Smooth muscle cell (in vitro differentiated cells): Measurements from ENCODE around the gene TMEM121. TPM values are rescaled to one million over a fixed set of nuclear protein-coding genes. Genes with fewer than 3 reads are reported as not detected.
"Not testable (repeated sequence)": the region's sequence is repeated elsewhere in the genome, so short reads cannot be mapped to it uniquely, and the experiment has no call there.

ENCODE experiments used
- DNase-seq: peaks from one replicate; lab custom pipeline; 2025; ENCODE audit not compliant: unreplicated experiment; lab: John Stamatoyannopoulos, UW
- H2AFZ ChIP-seq: fragments of 200-600 bp; sonication (generic); 2 replicates; pipeline ENCODE4 v1.6.0; 2016; ENCODE audit warnings: antibody characterized with exemption, low read depth, mild to moderate bottlenecking
- H3F3A ChIP-seq: fragments of 200-600 bp; sonication (generic); 2 replicates; pipeline ENCODE4 v1.6.0; 2017; ENCODE audit warnings: antibody characterized with exemption, low read depth
- H3K27ac ChIP-seq: fragments of 200-600 bp; sonication (generic); 2 replicates; pipeline ENCODE4 v1.5.1; 2016; ENCODE audit warnings: low read depth, mild to moderate bottlenecking
- H3K27me3 ChIP-seq: fragments of 200-600 bp; sonication (generic); 2 replicates; pipeline ENCODE4 v1.6.1; 2016; ENCODE audit warnings: low read depth, mild to moderate bottlenecking
- H3K36me3 ChIP-seq: fragments of 200-600 bp; sonication (generic); 2 replicates; pipeline ENCODE4 v1.5.1; 2016; ENCODE audit warnings: low read depth
- H3K4me1 ChIP-seq: fragments of 200-600 bp; sonication (generic); 2 replicates; pipeline ENCODE4 v1.5.1; 2016; ENCODE audit warnings: low read depth
- H3K4me2 ChIP-seq: fragments of 200-600 bp; sonication (generic); 2 replicates; pipeline ENCODE4 v1.6.0; 2016; ENCODE audit warnings: mild to moderate bottlenecking
- H3K4me3 ChIP-seq: fragments of 200-600 bp; sonication (generic); 2 replicates; pipeline ENCODE4 v1.5.1; 2016; ENCODE audit warnings: mild to moderate bottlenecking
- H3K79me2 ChIP-seq: fragments of 200-600 bp; sonication (generic); 2 replicates; pipeline ENCODE4 v1.6.0; 2016; ENCODE audit warnings: low read depth, mild to moderate bottlenecking
- H3K9ac ChIP-seq: fragments of 200-600 bp; sonication (generic); 2 replicates; pipeline ENCODE4 v1.6.0; 2016; ENCODE audit warnings: low read depth
- H3K9me3 ChIP-seq: fragments of 200-600 bp; sonication (generic); replicated peaks from 2 replicates; pipeline ENCODE4 v1.5.1; 2016; ENCODE audit warnings: low read depth
- H4K20me1 ChIP-seq: fragments of 200-600 bp; sonication (generic); 2 replicates; pipeline ENCODE4 v1.6.0; 2016; ENCODE audit warnings: low read depth
- CTCF ChIP-seq: fragments of 200-600 bp; sonication (generic); IDR thresholded peaks from 2 replicates; pipeline ENCODE4 v1.5.1; 2017; ENCODE audit warnings: borderline replicate concordance, mild to moderate bottlenecking, antibody characterized with exemption; ENCODE audit not compliant: insufficient read depth, poor library complexity, severe bottlenecking
- WGBS: methylation state at CpG from one replicate; pipeline ENCODE4 v1.1.7; 2016; ENCODE audit warnings: low lambda C conversion rate; 5-methylcytosine and 5-hydroxymethylcytosine counted together
- polyA plus RNA-seq: library from polyadenylated mRNA; unstranded; fragments of >200 nt; fragmentation: Nextera tagmentation; extraction: Ambion mirVana; gene quantifications from 2 replicates; pipeline ENCODE4 v1.2.1, GENCODE V29; 2016
- total RNA-seq: library from RNA; depleted of rRNA; stranded (reverse); fragments of >200 nt; gene quantifications from 2 replicates; pipeline ENCODE4 v1.2.3, GENCODE V29; 2014

The TMEM121 gene
- total and polyA plus RNA-seq, 2 experiments from 2014 or later = 2.6 to 12.1 TPM

- no peak overlapping the region for H3K9ac ChIP-seq
- H3K4me3 ChIP-seq = no peak overlapping the region
- no peaks in the 10 kb centered on the region for H3K79me2 ChIP-seq
- no peaks in the 10 kb centered on the region for H3K36me3 ChIP-seq
- H3F3A ChIP-seq = no peaks in the 10 kb centered on the region
- no peaks in the 10 kb centered on the region for H3K9me3 ChIP-seq
- DNase-seq = no peak
- H4K20me1 ChIP-seq = no peaks in the 10 kb centered on the region
- TF ChIP-seq CTCF = no peak
- WGBS = 100% methylated on average over 1 of the region's 1 CpG
- H2AFZ ChIP-seq = no peak overlapping the region
- H3K4me1 ChIP-seq = no peaks in the 10 kb centered on the region
- H3K27ac ChIP-seq = no peak overlapping the region
- H3K27me3 ChIP-seq = no peaks in the 10 kb centered on the region
- no peak overlapping the region for H3K4me2 ChIP-seq
Measured at GRCh38 chr14:105570482-105570881, 44.1 kb downstream of the TMEM121 start.

- not testable (repeated sequence) for H3K27ac ChIP-seq, H4K20me1 ChIP-seq, H3K4me1 ChIP-seq, H3K9me3 ChIP-seq, DNase-seq, H3K9ac ChIP-seq, H3K36me3 ChIP-seq, H3F3A ChIP-seq, H3K4me2 ChIP-seq, H3K27me3 ChIP-seq, H3K79me2 ChIP-seq, H2AFZ ChIP-seq, H3K4me3 ChIP-seq
- WGBS = 76% methylated on average over 21 of the region's 21 CpGs
Measured at GRCh38 chr14:105571181-105571951, 45.0 kb downstream of the TMEM121 start.

GRCh38 chr14:105572063-105572462 is 45.7 kb downstream of the TMEM121 start:
- not testable (repeated sequence) for H3K79me2 ChIP-seq, H3K4me2 ChIP-seq, H3K4me3 ChIP-seq, H3K36me3 ChIP-seq, H3K27me3 ChIP-seq, H4K20me1 ChIP-seq, H3F3A ChIP-seq, H3K9ac ChIP-seq, H3K9me3 ChIP-seq, H2AFZ ChIP-seq, DNase-seq, H3K27ac ChIP-seq, H3K4me1 ChIP-seq
- no CpG with 5 or more reads among the region's 15 CpGs for WGBS

- not testable (repeated sequence) for H3K79me2 ChIP-seq, H3K9me3 ChIP-seq, H3K4me3 ChIP-seq, H3K4me2 ChIP-seq, H3K27me3 ChIP-seq, H3K36me3 ChIP-seq, H3F3A ChIP-seq, H3K9ac ChIP-seq, H2AFZ ChIP-seq, H3K4me1 ChIP-seq, H3K27ac ChIP-seq, DNase-seq, H4K20me1 ChIP-seq
- WGBS = 77% methylated on average over 8 of the region's 15 CpGs
Measured at GRCh38 chr14:105573841-105574240, 47.5 kb downstream of the TMEM121 start.

- H3F3A ChIP-seq, H3K27me3 ChIP-seq, H3K4me3 ChIP-seq, H2AFZ ChIP-seq, H3K79me2 ChIP-seq, DNase-seq, H3K9ac ChIP-seq, H3K4me2 ChIP-seq, H3K27ac ChIP-seq, H3K4me1 ChIP-seq, H4K20me1 ChIP-seq, H3K9me3 ChIP-seq, H3K36me3 ChIP-seq: not testable (repeated sequence)
- no CpG with 5 or more reads among the region's 17 CpGs for WGBS
Measured at GRCh38 chr14:105574411-105574810, 48.0 kb downstream of the TMEM121 start.

- H4K20me1 ChIP-seq, H2AFZ ChIP-seq, H3K36me3 ChIP-seq, H3K79me2 ChIP-seq, H3K27ac ChIP-seq, DNase-seq, H3K4me2 ChIP-seq, H3K9ac ChIP-seq, H3K4me1 ChIP-seq, H3K4me3 ChIP-seq, H3K9me3 ChIP-seq, H3K27me3 ChIP-seq, H3F3A ChIP-seq: not testable (repeated sequence)
- 61% methylated on average over 5 of the region's 17 CpGs for WGBS
Measured at GRCh38 chr14:105575016-105575700, 48.8 kb downstream of the TMEM121 start.
